DND-41 (cell line): Measurements from ENCODE around the gene SPINT2.

Experiments
- ATAC-seq: fragments of 200-7000 bp; cut with Tn5 transposase; 3 replicates; pipeline ENCODE4 v1.9.1; 2021; ENCODE audit warnings: low read depth; ENCODE audit not compliant: insufficient read depth
- DNase-seq: peaks from one replicate; pipeline ENCODE4 v3.0.0-alpha.2; 2020
- H2AFZ ChIP-seq: 2 replicates; pipeline ENCODE4 v1.6.0; 2012; ENCODE audit warnings: low read depth, low read length
- H3K27ac ChIP-seq: 2 replicates; pipeline ENCODE4 v1.5.1; 2012; ENCODE audit warnings: low read length, inconsistent platforms
- H3K27me3 ChIP-seq: fragments of 200-600 bp; sonication (generic); 2 replicates; pipeline ENCODE4 v1.6.0; 2012; ENCODE audit warnings: low read length, mild to moderate bottlenecking, inconsistent platforms; ENCODE audit not compliant: insufficient read depth, poor library complexity
- H3K36me3 ChIP-seq: 2 replicates; pipeline ENCODE4 v1.5.1; 2012; ENCODE audit warnings: low read length, inconsistent platforms; ENCODE audit not compliant: insufficient read depth
- H3K4me1 ChIP-seq: 2 replicates; pipeline ENCODE4 v1.5.1; 2012; ENCODE audit warnings: mild to moderate bottlenecking, low read length; ENCODE audit not compliant: insufficient read depth
- H3K4me2 ChIP-seq: 2 replicates; pipeline ENCODE4 v1.6.0; 2012; ENCODE audit warnings: mild to moderate bottlenecking, moderate library complexity, low read length, inconsistent platforms; ENCODE audit not compliant: insufficient read depth
- H3K4me3 ChIP-seq, 2 experiments: fragments of 200-600 bp in 1 of 2; shearing (Covaris generic) in 1 of 2; 2 replicates each; pipeline ENCODE4 v1.5.1; 2012 to 2016; ENCODE audit warnings: inconsistent platforms in 2 of 2, low read length in 2 of 2, mild to moderate bottlenecking in 2 of 2, low read depth in 1 of 2, moderate library complexity in 1 of 2
- H3K79me2 ChIP-seq: 2 replicates; pipeline ENCODE4 v1.6.0; 2012; ENCODE audit warnings: low read length, inconsistent platforms; ENCODE audit not compliant: insufficient read depth
- H3K9ac ChIP-seq: 2 replicates; pipeline ENCODE4 v1.6.0; 2012; ENCODE audit warnings: low read depth, mild to moderate bottlenecking, inconsistent platforms, low read length, moderate library complexity
- H3K9me3 ChIP-seq: 2 replicates; pipeline ENCODE4 v1.5.1; 2012; ENCODE audit warnings: low read length, moderate library complexity, mild to moderate bottlenecking, inconsistent platforms; ENCODE audit not compliant: insufficient read depth, severe bottlenecking
- H4K20me1 ChIP-seq: 2 replicates; pipeline ENCODE4 v1.6.0; 2012; ENCODE audit warnings: low read length; ENCODE audit not compliant: insufficient read depth
- EZH2 ChIP-seq: IDR thresholded peaks from 3 replicates; pipeline ENCODE4 v1.6.1; 2012; ENCODE audit warnings: borderline replicate concordance, low read depth, mild to moderate bottlenecking, moderate library complexity, low read length, inconsistent platforms; ENCODE audit not compliant: severe bottlenecking
- TF ChIP-seq, protein P1 (sequence below): IDR thresholded peaks from 2 replicates; pipeline ENCODE4 v1.5.1; 2012; ENCODE audit warnings: borderline replicate concordance, low read length, moderate library complexity, mild to moderate bottlenecking; ENCODE audit not compliant: poor library complexity, severe bottlenecking; ENCODE audit errors: extremely low read depth

The SPINT2 gene

DNA sequence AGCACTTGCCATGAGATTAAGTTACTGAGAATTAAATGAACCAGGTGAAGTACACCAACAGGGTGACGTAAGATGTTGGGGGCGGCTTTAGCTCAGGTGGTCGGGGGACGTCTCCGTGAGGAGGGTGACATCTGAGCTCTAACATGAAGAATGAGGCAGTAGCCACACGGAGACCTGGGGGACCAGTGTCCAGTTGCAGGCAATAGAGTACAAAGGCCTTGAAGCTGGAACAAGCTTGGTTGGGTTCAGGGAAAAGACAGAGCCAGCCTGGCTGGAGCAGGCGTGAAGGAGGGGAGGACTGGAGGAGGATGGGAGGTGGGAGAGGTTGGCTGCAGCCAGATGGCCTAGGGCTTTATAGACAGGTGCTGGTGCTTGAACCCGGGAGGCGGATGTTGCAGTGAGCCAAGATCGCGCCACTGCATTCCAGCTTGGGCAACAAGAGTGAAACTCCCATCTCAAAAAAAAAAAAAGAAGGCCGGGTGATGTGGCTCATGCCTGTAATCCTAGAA lies 1.6 kb downstream of the SPINT2 start:
- TF ChIP-seq EZH2: no peak
- TF ChIP-seq, protein P1, sequence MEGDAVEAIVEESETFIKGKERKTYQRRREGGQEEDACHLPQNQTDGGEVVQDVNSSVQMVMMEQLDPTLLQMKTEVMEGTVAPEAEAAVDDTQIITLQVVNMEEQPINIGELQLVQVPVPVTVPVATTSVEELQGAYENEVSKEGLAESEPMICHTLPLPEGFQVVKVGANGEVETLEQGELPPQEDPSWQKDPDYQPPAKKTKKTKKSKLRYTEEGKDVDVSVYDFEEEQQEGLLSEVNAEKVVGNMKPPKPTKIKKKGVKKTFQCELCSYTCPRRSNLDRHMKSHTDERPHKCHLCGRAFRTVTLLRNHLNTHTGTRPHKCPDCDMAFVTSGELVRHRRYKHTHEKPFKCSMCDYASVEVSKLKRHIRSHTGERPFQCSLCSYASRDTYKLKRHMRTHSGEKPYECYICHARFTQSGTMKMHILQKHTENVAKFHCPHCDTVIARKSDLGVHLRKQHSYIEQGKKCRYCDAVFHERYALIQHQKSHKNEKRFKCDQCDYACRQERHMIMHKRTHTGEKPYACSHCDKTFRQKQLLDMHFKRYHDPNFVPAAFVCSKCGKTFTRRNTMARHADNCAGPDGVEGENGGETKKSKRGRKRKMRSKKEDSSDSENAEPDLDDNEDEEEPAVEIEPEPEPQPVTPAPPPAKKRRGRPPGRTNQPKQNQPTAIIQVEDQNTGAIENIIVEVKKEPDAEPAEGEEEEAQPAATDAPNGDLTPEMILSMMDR: no peak
- Histone ChIP-seq H4K20me1 (no peaks in the 10 kb centered on the region), H3K4me2 (no peak overlapping the region), H2AFZ (no peak overlapping the region), H3K9ac (no peak overlapping the region), H3K79me2 (no peaks in the 10 kb centered on the region), H3K27ac (no peak overlapping the region), H3K4me1 (no peaks in the 10 kb centered on the region), H3K27me3 (no peaks in the 10 kb centered on the region), H3K36me3 (no peaks in the 10 kb centered on the region), H3K4me3 (no peak overlapping the region), H3K9me3 (no peaks in the 10 kb centered on the region)
- no peak for DNase-seq
- no peak for ATAC-seq

DNA sequence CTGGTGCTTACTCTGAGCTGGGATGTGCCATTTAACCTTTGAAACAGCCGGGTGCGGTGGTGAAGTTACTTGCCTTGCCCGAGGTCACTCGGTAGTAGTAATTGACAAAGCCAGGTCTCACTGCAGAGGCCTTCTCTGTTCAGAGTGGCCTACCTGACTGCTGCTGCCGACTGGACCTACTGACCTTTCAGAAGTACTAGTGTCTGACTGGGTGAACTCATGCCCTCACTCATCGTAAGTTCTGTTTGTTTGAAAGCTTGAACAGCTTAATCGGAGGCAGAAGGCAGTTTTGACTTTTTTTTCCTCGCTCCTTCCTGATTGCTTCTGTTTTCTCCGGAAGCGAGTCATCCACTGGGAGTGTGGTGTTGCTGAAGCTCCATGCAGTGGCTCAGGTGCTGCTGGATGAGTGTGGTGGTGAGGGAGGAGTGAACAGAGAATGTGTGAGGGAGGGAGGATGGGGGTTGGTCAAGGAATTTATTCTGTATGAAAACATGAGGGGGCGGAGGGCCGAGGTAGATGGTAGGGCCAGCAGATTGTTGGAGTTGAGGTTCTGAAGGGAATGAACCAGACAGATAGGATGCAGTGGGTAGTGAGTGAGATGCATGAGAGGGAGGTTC lies 2.7 kb downstream of the SPINT2 start:
- H3K9ac ChIP-seq: no peak overlapping the region
- H3K4me2 ChIP-seq: no peak overlapping the region
- no peaks in the 10 kb centered on the region for H3K79me2 ChIP-seq
- no peak overlapping the region for H3K4me3 ChIP-seq
- DNase-seq (no peak), ATAC-seq (no peak)
- H3K4me1 ChIP-seq: no peaks in the 10 kb centered on the region
- no peaks in the 10 kb centered on the region for H4K20me1 ChIP-seq
- H3K36me3 ChIP-seq: no peaks in the 10 kb centered on the region
- TF ChIP-seq, protein P1: no peak
- TF ChIP-seq EZH2: no peak
- no peaks in the 10 kb centered on the region for H3K27me3 ChIP-seq
- no peaks in the 10 kb centered on the region for H3K9me3 ChIP-seq
- H3K27ac ChIP-seq: no peak overlapping the region
- no peak overlapping the region for H2AFZ ChIP-seq

DNA sequence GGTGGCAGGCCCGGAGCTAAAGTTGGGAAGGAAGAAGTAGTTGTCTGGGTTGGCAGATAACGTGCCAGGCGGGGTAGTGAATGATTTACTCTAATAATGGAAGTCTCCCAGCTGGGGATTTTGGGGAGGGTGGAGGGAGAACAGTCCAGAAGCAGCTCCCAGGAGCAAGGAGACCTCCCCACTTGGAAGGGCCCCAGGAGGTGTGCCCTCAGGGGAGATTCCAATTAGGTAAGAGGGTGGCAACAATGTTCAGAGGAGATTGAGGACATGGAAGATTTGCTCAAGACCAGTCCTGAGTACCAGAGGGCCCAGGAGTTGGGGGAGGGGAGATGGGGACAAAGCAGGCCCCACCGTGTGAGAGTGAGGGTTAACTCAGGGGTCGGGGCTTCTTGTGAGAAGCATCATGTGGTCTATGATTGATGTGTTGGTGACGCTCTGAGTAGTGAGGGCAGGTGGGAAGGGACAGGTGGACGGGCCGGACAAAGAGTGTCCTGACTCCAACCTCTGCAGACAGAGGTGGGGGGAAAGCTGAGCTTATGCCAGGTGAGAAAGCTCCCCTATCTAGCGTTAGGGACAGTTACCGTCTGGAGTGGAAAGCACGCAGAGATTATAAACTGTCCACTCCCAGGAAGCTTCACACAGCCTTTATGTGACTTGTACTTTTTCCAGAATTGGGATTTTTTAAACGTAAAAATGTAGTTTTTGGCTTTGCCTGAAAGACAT lies 3.5 kb downstream of the SPINT2 start:
- no peaks in the 10 kb centered on the region for H3K4me1 ChIP-seq
- H3K36me3 ChIP-seq: no peaks in the 10 kb centered on the region
- DNase-seq: no peak
- no peaks in the 10 kb centered on the region for H3K79me2 ChIP-seq
- no peak overlapping the region for H3K9ac ChIP-seq
- H3K9me3 ChIP-seq: no peaks in the 10 kb centered on the region
- no peak overlapping the region for H3K4me3 ChIP-seq
- no peak for TF ChIP-seq EZH2
- TF ChIP-seq, protein P1: no peak
- H4K20me1 ChIP-seq: no peaks in the 10 kb centered on the region
- no peak overlapping the region for H3K27ac ChIP-seq
- H3K4me2 ChIP-seq: no peak overlapping the region
- no peaks in the 10 kb centered on the region for H3K27me3 ChIP-seq
- ATAC-seq: no peak
- H2AFZ ChIP-seq: no peak overlapping the region

DNA sequence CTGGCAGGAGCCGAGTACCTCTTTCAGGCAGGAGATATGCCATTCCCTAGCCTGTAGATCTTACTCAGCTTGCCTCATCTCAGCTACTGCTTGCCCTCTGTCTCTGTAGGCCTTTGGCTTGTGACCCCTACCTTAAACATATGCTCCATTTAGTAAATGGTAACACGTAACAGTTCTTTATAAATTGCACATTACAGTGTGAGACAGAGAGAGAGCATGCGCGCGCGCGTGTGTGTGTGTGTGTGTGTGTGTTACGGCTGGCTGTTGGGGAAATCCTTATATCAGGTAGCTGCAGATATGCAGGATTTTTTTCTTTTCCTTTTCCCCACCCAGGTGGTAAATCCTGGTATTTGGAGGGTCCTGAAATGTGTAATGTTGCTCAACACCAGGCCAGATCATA lies 4.2 kb downstream of the SPINT2 start:
- Histone ChIP-seq H3K27me3 (no peaks in the 10 kb centered on the region), H3K9ac (no peak overlapping the region), H3K27ac (no peak overlapping the region), H3K4me2 (no peak overlapping the region), H4K20me1 (no peaks in the 10 kb centered on the region), H3K4me3 (no peak overlapping the region), H3K36me3 (no peaks in the 10 kb centered on the region), H3K79me2 (no peaks in the 10 kb centered on the region), H3K9me3 (no peaks in the 10 kb centered on the region), H3K4me1 (no peaks in the 10 kb centered on the region), H2AFZ (no peak overlapping the region)
- DNase-seq (no peak), ATAC-seq (no peak)
- TF ChIP-seq, protein P1: no peak
- TF ChIP-seq EZH2: no peak
